Spleen (tissue), 7 donors: ENCODE data around the gene KCNJ9.

Source experiments
- CTCF ChIP-seq, 11 experiments: fragments of 200-600 bp in 7 of 11; fragments of 450-650 bp in 4 of 11; sonication (generic) in 4 of 11; IDR thresholded peaks in 8 of 11; conservative IDR thresholded peaks in 3 of 11; 1 replicate in 7 of 11; 2 replicates in 4 of 11; pipeline versions ENCODE4 v1.4.0 to v1.8.0; 2016 to 2021; ENCODE audit warnings: antibody characterized with exemption in 11 of 11, inconsistent platforms in 4 of 11, mild to moderate bottlenecking in 1 of 11
- POLR2A ChIP-seq, 3 donors: fragments of 450-650 bp; IDR thresholded peaks; one replicate each; pipeline ENCODE4 v1.5.1; 2017; ENCODE audit warnings: antibody characterized with exemption in 3 of 3, mild to moderate bottlenecking in 1 of 3
- donor health status: DM: no; HTN: no; CAD: no; lungs with moderate emphysema.
- donor health status: DM: no; HTN: no; CAD: no.
- donor health status: DM: no; HTN: no; CAD: no.

GRCh38 chr1:160129558-160129957, 48.2 kb downstream of the KCNJ9 start:
- TF ChIP-seq CTCF (IDR thresholded peaks at IDR 0.05 in 8 of 11, conservative IDR thresholded peaks at IDR 0.05 in 3 of 11) (no peak), POLR2A (IDR thresholded peaks at IDR 0.05) (no peak)
